Measurements from ENCODE around the gene FMO1. TPM values are rescaled to one million over a fixed set of nuclear protein-coding genes. Genes with fewer than 3 reads are reported as not detected.

The FMO1 gene
- total RNA-seq, 1 donor from 2014 or later: 1.1 TPM

GRCh38 chr1:171299342-171299741 lies 51.0 kb downstream of the FMO1 start:
- TF ChIP-seq, protein P1, sequence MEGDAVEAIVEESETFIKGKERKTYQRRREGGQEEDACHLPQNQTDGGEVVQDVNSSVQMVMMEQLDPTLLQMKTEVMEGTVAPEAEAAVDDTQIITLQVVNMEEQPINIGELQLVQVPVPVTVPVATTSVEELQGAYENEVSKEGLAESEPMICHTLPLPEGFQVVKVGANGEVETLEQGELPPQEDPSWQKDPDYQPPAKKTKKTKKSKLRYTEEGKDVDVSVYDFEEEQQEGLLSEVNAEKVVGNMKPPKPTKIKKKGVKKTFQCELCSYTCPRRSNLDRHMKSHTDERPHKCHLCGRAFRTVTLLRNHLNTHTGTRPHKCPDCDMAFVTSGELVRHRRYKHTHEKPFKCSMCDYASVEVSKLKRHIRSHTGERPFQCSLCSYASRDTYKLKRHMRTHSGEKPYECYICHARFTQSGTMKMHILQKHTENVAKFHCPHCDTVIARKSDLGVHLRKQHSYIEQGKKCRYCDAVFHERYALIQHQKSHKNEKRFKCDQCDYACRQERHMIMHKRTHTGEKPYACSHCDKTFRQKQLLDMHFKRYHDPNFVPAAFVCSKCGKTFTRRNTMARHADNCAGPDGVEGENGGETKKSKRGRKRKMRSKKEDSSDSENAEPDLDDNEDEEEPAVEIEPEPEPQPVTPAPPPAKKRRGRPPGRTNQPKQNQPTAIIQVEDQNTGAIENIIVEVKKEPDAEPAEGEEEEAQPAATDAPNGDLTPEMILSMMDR (IDR thresholded peaks at IDR 0.05): no peak
- Mint-ChIP-seq H3K36me3 (ENCODE audit: low read depth) (peaks cover 13% of the 10 kb centered on the region), H3K4me3 (no peak overlapping the region), H3K27me3 (peaks cover 14% of the 10 kb centered on the region), H3K9me3 (peaks cover 40% of the 10 kb centered on the region), H3K4me1 (peaks cover 9% of the 10 kb centered on the region), H3K27ac (no peak overlapping the region)
- ChIA-PET CTCF (no interaction called here), POLR2A (interaction anchor here (0.6 kb wide), 1 partner anchor 184 kb away, joined by 8 read pairs; no protein-coding TSS in a partner anchor)
- DNase-seq (no peak), ATAC-seq (ENCODE audit: low read depth) (no peak)
- intact Hi-C loops (cut with micrococcal nuclease): no loop called here

- intact Hi-C loops (cut with micrococcal nuclease): no loop called here
- H3K9me3 Mint-ChIP-seq: peaks cover 40% of the 10 kb centered on the region
- peaks cover 9% of the 10 kb centered on the region for H3K4me1 Mint-ChIP-seq
- H3K27me3 Mint-ChIP-seq: peaks cover 9% of the 10 kb centered on the region
- H3K4me3 Mint-ChIP-seq: no peak overlapping the region
- DNase-seq: no peak
- no peak overlapping the region for H3K27ac Mint-ChIP-seq
- ChIA-PET POLR2A (no interaction called here), CTCF (no interaction called here)
- peaks cover 13% of the 10 kb centered on the region for H3K36me3 Mint-ChIP-seq (ENCODE audit: low read depth)
- TF ChIP-seq, protein P1 (IDR thresholded peaks at IDR 0.05): no peak
- ATAC-seq (ENCODE audit: low read depth): no peak
Measured at GRCh38 chr1:171300401-171300800, 52.1 kb downstream of the FMO1 start.

GRCh38 chr1:171310661-171311087 lies 62.4 kb downstream of the FMO1 start:
- ATAC-seq (ENCODE audit: low read depth): no peak
- intact Hi-C loops (cut with micrococcal nuclease): loop anchor here (5.0 kb wide), 5 partner anchors 1298 to 1943 kb away; partner anchors contain the start of genes BLZF1, NME7, SCYL3 and SLC19A2
- H3K4me1 Mint-ChIP-seq: peaks cover 21% of the 10 kb centered on the region

DNA sequence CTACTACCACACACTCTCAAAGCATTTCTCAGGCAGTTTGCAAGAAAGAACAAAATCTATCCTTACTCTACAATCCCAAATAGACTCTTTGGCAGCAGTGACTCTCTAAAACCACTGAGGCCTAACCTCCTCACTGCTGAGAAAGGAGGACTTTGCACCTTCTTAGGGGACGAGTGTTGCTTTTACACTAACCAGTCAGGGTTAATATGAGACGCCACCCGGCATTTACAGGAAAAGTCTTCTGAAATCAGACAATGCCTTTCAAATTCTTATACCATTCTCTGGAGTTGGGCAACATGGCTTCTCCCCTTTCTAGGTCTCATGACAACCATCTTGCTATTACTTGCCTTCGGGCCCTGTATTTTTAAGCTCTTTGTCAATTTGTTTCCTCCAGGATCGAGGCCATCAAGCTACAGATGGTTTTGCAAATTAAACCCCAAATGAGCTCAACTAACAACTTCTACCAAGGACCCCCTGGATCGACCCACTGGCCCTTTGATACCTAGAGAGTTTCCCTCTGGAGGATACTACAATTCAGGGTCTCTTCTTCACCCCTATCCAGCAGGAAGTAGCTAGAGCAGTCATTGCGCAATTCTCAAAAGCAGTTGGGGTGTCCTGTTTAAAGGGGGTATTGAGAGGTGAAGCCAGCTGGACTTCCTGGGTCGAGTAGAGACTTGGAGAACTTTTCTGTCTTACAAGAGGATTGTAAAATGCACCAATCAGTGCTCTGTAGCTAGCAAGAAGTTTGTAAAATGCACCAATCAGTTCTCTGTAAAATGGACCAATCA lies 63.7 kb downstream of the FMO1 start:
- Mint-ChIP-seq H3K4me3 (no peak overlapping the region), H3K27me3 (no peaks in the 10 kb centered on the region), H3K9me3 (peaks cover 2% of the 10 kb centered on the region), H3K4me1 (peaks cover 21% of the 10 kb centered on the region), H3K36me3 (ENCODE audit: low read depth) (no peaks in the 10 kb centered on the region), H3K27ac (no peak overlapping the region)
- CTCF ChIA-PET: interaction anchor here (0.7 to 3.2 kb wide), 6 partner anchors 65 to 770 kb away, joined by 3 to 172 read pairs (median 16); partner anchors contain the start of gene FMO1
- DNase-seq (no peak), ATAC-seq (ENCODE audit: low read depth) (no peak)
- intact Hi-C loops (cut with micrococcal nuclease): loop anchor here (5.0 kb wide), 5 partner anchors 1300 to 1945 kb away; partner anchors contain the start of genes BLZF1, NME7, SCYL3 and SLC19A2
- TF ChIP-seq, protein P1 (IDR thresholded peaks at IDR 0.05): no peak
- POLR2A ChIA-PET: no interaction called here

More at GRCh38 chr1:171310661-171311087, 62.4 kb downstream of the FMO1 start:
- TF ChIP-seq, protein P1 (IDR thresholded peaks at IDR 0.05): no peak
- ChIA-PET POLR2A (no interaction called here), CTCF (no interaction called here)
- H3K27ac Mint-ChIP-seq: no peak overlapping the region
- no peak overlapping the region for H3K4me3 Mint-ChIP-seq
- H3K9me3 Mint-ChIP-seq: peaks cover 2% of the 10 kb centered on the region
- no peaks in the 10 kb centered on the region for H3K36me3 Mint-ChIP-seq (ENCODE audit: low read depth)
- no peak for DNase-seq
- H3K27me3 Mint-ChIP-seq: no peaks in the 10 kb centered on the region

DNA sequence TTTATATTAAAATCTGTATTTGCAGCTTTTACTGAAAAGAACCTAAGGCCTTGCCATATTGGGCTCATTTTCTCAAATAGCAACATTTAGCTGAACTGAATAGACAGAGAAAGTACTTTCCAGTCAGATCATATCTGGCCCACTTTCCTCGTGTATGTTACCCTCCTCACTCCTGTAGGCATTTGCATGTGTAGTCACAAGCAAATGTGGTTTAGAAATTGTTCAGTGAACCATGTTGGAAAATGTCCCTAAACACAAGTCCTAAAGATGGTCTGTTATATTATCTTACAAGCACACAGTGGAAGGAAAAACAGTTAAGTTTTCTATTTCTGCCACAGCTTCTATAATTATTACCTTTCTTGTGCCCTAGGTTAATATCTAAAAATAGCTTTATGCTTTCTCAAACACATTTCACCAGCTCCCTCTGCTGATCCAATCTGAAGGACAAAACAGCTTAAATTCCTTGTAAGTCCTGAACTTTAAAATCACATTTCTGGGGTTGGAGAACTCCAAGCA lies 65.1 kb downstream of the FMO1 start:
- peak overlapping the region; percentile 88 for H3K27ac Mint-ChIP-seq
- no peaks in the 10 kb centered on the region for H3K36me3 Mint-ChIP-seq (ENCODE audit: low read depth)
- intact Hi-C loops (cut with micrococcal nuclease): loop anchor here (1.0 to 5.0 kb wide), 9 partner anchors 34 to 1946 kb away; partner anchors contain the start of genes BLZF1, NME7, SCYL3 and SLC19A2
- DNase-seq (no peak), ATAC-seq (ENCODE audit: low read depth) (peak; percentile 49)
- H3K9me3 Mint-ChIP-seq: peaks cover 2% of the 10 kb centered on the region
- ChIA-PET CTCF (interaction anchor here (0.7 to 3.2 kb wide), 30 partner anchors 9 to 1386 kb away, joined by 3 to 172 read pairs (median 4); partner anchors contain the start of genes FMO1, FMO3, KIFAP3 and PRRC2C), POLR2A (interaction anchor here (0.7 to 1.8 kb wide), 6 partner anchors 9 to 1420 kb away, joined by 3 to 11 read pairs (median 6); partner anchors contain the start of gene SCYL3)
- no peaks in the 10 kb centered on the region for H3K27me3 Mint-ChIP-seq
- TF ChIP-seq, protein P1 (IDR thresholded peaks at IDR 0.05): no peak
- peaks cover 21% of the 10 kb centered on the region for H3K4me1 Mint-ChIP-seq
- H3K4me3 Mint-ChIP-seq: peak overlapping the region; percentile 76

Data from activated B cell treated with CpG ODN at 0.5 μM for 24 hours (primary cell).